ENCODE data around the gene SCGB1C2. TPM values are rescaled to one million over a fixed set of nuclear protein-coding genes. Genes with fewer than 3 reads are reported as not detected.

The SCGB1C2 gene
- total and polyA plus RNA-seq, 3 donors from 2014 or later: not detected

DNA sequence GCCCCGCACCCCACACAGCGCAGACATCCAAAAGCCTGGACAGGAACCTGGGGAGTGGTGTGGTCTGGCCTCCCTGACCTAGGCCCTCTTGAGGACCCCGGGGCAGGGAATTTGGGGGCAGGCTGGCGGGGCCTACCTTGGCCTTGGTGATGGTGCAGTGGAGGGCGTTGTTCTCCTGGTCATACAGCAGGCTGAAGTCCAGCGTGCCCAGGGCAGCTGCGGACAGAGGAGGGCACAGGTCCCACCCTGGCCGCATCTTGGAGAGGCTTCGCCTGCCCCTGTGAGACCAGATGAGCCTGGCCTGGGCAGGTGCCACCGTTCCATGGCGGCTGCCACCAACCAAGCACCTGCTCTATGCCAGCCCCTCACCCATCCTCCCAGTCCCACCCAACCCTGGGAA lies 35.0 kb downstream of the SCGB1C2 start:
- Histone ChIP-seq H3K9me3 (no peaks in the 10 kb centered on the region), H3K4me3 (no peak overlapping the region), H3K36me3 (ENCODE audit: low read depth, missing control alignments) (no peaks in the 10 kb centered on the region), H3K27me3 (no peaks in the 10 kb centered on the region), H3K27ac (no peak overlapping the region), H3K4me1 (no peaks in the 10 kb centered on the region)
- intact Hi-C loops (cut with DNase I; ENCODE audit: low total_unique reads): no loop called here
- DNase-seq: no peak
- 87 to 100% methylated on average over 3 to 11 of the region's 11 CpGs for WGBS, 2 donors
- TF ChIP-seq POLR2A (IDR thresholded peaks at IDR 0.05): no peak
- TF ChIP-seq, protein P1, sequence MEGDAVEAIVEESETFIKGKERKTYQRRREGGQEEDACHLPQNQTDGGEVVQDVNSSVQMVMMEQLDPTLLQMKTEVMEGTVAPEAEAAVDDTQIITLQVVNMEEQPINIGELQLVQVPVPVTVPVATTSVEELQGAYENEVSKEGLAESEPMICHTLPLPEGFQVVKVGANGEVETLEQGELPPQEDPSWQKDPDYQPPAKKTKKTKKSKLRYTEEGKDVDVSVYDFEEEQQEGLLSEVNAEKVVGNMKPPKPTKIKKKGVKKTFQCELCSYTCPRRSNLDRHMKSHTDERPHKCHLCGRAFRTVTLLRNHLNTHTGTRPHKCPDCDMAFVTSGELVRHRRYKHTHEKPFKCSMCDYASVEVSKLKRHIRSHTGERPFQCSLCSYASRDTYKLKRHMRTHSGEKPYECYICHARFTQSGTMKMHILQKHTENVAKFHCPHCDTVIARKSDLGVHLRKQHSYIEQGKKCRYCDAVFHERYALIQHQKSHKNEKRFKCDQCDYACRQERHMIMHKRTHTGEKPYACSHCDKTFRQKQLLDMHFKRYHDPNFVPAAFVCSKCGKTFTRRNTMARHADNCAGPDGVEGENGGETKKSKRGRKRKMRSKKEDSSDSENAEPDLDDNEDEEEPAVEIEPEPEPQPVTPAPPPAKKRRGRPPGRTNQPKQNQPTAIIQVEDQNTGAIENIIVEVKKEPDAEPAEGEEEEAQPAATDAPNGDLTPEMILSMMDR (IDR thresholded peaks at IDR 0.05): no peak

DNA sequence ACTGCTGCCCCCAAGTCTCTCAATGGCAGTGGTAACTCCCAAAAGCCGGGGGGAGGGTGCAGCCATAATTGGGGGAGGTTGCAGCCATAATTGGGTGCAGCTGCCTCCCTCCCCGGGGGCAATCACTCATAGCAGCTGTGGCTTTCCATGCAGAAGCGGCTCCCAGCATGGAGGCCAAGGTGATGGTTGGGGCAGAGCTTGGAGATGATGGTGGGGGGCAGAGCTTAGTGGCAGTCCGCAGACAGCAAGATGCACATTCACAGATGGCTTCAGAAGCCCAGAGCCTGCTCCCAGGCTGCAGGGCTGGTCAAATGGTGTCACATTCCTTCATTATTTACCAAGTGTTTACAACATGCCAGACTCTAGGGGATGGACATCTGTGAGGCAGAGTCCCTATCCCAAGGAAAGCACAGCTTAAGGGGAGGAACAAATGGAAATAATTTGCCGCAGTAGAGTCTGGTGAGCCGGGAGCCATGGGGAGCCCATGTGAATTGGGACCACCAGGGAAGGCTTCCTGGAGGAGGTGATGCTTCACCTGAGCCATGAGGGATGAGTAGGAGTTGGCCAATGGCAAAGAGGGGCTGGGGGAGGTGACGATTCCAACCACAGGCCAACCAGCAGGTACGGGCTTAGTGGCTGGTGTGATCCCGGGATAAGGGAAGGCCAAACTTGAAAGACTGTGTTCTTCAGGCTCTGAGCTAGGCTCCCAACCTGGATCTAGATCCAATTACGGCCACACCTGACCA lies 36.0 kb downstream of the SCGB1C2 start:
- Histone ChIP-seq H3K27ac (no peak overlapping the region), H3K9me3 (no peaks in the 10 kb centered on the region), H3K36me3 (ENCODE audit: low read depth, missing control alignments) (no peaks in the 10 kb centered on the region), H3K4me1 (no peaks in the 10 kb centered on the region), H3K27me3 (no peaks in the 10 kb centered on the region), H3K4me3 (no peak overlapping the region)
- DNase-seq: no peak
- intact Hi-C loops (cut with DNase I; ENCODE audit: low total_unique reads): no loop called here
- 85 to 86% methylated on average over 9 to 10 of the region's 10 CpGs for WGBS, 2 donors
- TF ChIP-seq, protein P1 (IDR thresholded peaks at IDR 0.05): no peak
- no peak for TF ChIP-seq POLR2A (IDR thresholded peaks at IDR 0.05)

DNA sequence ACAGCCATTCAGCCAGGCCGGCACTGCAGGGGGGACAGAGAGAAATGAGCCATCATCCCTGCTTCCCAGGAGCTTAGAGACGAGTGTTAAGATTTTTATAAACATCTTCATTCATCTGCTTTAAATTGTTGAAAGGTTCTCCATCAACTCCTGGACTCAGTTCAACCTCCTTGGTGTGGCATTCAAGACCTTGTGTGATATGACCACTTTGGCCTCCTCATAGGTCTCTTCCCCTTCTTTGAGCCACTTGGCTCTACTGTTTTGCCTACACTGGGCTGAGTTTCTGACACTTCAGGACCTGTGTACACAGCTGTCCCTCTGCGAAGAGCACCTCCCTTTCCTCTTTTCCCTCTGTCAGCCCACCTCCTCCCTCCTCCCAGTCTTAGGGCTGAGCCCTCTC lies 39.8 kb downstream of the SCGB1C2 start:
- TF ChIP-seq POLR2A (IDR thresholded peaks at IDR 0.05): no peak
- TF ChIP-seq, protein P1 (IDR thresholded peaks at IDR 0.05): no peak
- H3K4me1 ChIP-seq: no peaks in the 10 kb centered on the region
- H3K27ac ChIP-seq: no peak overlapping the region
- WGBS, 2 donors: 91 to 100% methylated on average over 3 of the region's 3 CpGs
- no peak overlapping the region for H3K4me3 ChIP-seq
- no peak for DNase-seq
- no peaks in the 10 kb centered on the region for H3K27me3 ChIP-seq
- intact Hi-C loops (cut with DNase I; ENCODE audit: low total_unique reads): no loop called here
- H3K9me3 ChIP-seq: no peaks in the 10 kb centered on the region
- no peaks in the 10 kb centered on the region for H3K36me3 ChIP-seq (ENCODE audit: low read depth, missing control alignments)

DNA sequence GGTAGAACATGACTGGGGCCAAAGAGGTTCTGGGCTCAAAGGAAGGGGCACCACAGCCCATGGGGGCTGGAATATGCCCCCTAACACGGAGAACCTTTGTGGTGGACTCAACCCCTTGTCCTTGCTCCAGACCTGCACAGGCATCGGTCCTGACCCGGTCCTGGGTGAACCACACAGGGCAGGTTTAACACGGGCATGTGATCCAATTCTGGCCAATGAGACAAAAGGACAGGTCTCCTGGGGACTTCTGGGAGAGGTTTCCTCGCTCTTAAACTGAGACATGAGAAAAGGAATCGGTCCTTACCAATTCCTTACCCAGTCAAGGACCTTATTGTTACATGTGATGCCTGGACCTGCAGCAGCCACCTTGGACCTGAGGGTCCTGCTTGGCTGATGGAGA lies 40.4 kb downstream of the SCGB1C2 start:
- no peaks in the 10 kb centered on the region for H3K4me1 ChIP-seq
- no peak for TF ChIP-seq POLR2A (IDR thresholded peaks at IDR 0.05)
- TF ChIP-seq, protein P1 (IDR thresholded peaks at IDR 0.05): no peak
- no peak overlapping the region for H3K27ac ChIP-seq
- H3K36me3 ChIP-seq (ENCODE audit: low read depth, missing control alignments): no peaks in the 10 kb centered on the region
- 91 to 94% methylated on average over 6 of the region's 6 CpGs for WGBS, 2 donors
- H3K27me3 ChIP-seq: no peaks in the 10 kb centered on the region
- DNase-seq: no peak
- H3K9me3 ChIP-seq: no peaks in the 10 kb centered on the region
- no peak overlapping the region for H3K4me3 ChIP-seq
- intact Hi-C loops (cut with DNase I; ENCODE audit: low total_unique reads): no loop called here
